Measurements from ENCODE around the gene RNF13.
A peak's percentile ranks its signal among the peaks of the same experiment; 100 is the strongest.

Gene RNF13

DNA sequence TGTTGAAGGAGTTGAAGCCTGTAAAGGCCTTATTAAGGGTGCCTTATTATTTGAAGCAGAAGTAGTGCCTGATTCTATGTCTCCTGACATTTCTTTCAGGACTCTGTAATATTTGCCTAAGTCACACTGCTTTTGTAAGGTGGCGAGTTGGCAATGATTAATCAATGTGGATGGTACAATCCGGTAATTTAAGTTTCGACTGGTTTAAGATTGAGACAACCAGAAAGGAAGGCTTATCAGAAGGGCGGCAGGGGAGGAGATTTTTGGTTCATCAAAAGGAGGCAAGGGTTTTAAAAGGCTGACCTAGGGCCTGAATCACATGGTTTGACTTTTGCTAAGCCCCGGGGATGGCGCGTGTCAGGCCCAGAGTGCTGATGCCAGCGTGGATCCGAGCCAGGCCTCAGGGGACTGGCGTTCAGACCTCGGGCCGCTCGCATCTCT, 830 bp upstream of the RNF13 start:
- Histone ChIP-seq H3K27ac (peak overlapping the region; percentile 89), H3K9me3 (ENCODE audit: severe bottlenecking) (no peaks in the 10 kb centered on the region), H3K27me3 (ENCODE audit: insufficient read depth, low read depth, severe bottlenecking) (no peaks in the 10 kb centered on the region), H3K4me3 (ENCODE audit: low read depth, low read length) (peak overlapping the region; percentile 89), H3K36me3 (no peaks in the 10 kb centered on the region)
- no peak for TF ChIP-seq CTCF (IDR thresholded peaks at IDR 0.05; ENCODE audit: low read depth, low read length)
- no peak for DNase-seq

GRCh38 chr3:149813367-149814281, 609 bp downstream of the RNF13 start:
- Histone ChIP-seq H3K27me3 (ENCODE audit: insufficient read depth, low read depth, severe bottlenecking) (no peaks in the 10 kb centered on the region), H3K36me3 (no peaks in the 10 kb centered on the region), H3K27ac (peak overlapping the region; percentile 89), H3K9me3 (ENCODE audit: severe bottlenecking) (no peaks in the 10 kb centered on the region), H3K4me3 (ENCODE audit: low read depth, low read length) (peak overlapping the region; percentile 89)
- DNase-seq = peak; percentile 18
- no peak for TF ChIP-seq CTCF (IDR thresholded peaks at IDR 0.05; ENCODE audit: low read depth, low read length)

DNA sequence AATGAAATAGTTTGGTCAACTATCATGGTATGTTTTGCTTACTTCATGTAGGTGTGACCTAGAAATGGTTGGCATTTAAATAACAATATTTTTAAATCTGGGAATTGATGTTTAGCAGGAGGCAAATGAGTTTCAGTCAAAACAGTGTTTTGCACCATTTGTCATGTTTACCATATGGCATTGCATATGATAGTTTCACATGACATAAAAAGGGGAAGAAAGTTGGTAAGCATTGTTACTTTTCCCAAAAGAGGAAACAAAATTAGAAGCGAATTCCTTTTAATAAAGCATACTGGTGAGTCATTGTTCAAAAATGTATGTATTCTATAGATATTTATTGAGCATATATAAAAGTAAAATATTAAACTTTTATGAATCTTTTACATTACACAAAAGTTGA, 2.3 kb downstream of the RNF13 start:
- no peak for DNase-seq
- Histone ChIP-seq H3K27ac (no peak overlapping the region), H3K4me3 (ENCODE audit: low read depth, low read length) (no peak overlapping the region), H3K36me3 (no peaks in the 10 kb centered on the region), H3K27me3 (ENCODE audit: insufficient read depth, low read depth, severe bottlenecking) (no peaks in the 10 kb centered on the region), H3K9me3 (ENCODE audit: severe bottlenecking) (no peaks in the 10 kb centered on the region)
- TF ChIP-seq CTCF (IDR thresholded peaks at IDR 0.05; ENCODE audit: low read depth, low read length) = no peak

DNA sequence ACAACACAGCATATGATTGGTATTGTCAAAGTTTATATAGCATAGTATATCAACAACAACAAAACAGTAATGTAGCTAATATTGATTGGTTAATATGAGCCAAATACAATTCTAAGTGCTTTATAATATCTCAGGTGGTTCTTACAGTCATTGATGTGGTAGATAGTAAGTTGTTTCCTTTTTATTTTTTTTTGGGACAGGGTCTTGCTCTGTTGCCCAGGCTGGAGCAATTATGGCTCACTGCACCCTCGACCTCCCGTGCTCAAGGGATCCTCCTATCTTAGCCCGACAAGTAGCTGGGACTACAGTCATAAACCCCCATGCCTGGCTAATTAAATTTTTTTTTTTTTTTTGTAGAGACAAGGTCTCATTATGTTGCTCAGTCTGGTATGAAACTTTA, 2.7 kb downstream of the RNF13 start:
- Histone ChIP-seq H3K9me3 (ENCODE audit: severe bottlenecking) (no peaks in the 10 kb centered on the region), H3K27me3 (ENCODE audit: insufficient read depth, low read depth, severe bottlenecking) (no peaks in the 10 kb centered on the region), H3K36me3 (no peaks in the 10 kb centered on the region), H3K27ac (no peak overlapping the region), H3K4me3 (ENCODE audit: low read depth, low read length) (no peak overlapping the region)
- TF ChIP-seq CTCF (IDR thresholded peaks at IDR 0.05; ENCODE audit: low read depth, low read length) = no peak
- DNase-seq = no peak

DNA sequence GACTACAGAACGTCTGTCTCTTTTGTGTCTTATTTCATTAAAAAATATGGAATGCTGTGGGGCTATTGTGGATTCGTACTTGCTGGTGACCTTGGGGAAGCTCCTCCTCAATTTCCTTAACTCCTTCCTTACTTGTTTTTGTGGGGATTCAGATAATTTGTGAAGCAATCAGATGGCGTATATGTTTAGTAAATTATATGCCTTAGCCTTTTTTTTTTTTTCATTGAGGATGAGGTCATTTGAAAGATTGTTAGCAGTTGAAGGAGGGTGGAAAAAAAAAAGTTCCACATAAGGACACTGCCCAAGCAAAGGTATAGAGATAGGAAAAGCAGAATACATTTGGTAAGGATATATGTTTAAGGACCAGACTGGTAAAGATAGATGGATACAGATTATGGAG, 3.3 kb downstream of the RNF13 start:
- Histone ChIP-seq H3K27me3 (ENCODE audit: insufficient read depth, low read depth, severe bottlenecking) (no peaks in the 10 kb centered on the region), H3K36me3 (no peaks in the 10 kb centered on the region), H3K4me3 (ENCODE audit: low read depth, low read length) (no peak overlapping the region), H3K27ac (no peak overlapping the region), H3K9me3 (ENCODE audit: severe bottlenecking) (no peaks in the 10 kb centered on the region)
- DNase-seq = no peak
- no peak for TF ChIP-seq CTCF (IDR thresholded peaks at IDR 0.05; ENCODE audit: low read depth, low read length)
